GM23338 (cell line): ENCODE data around the gene MCM3AP. TPM values are rescaled to one million over a fixed set of nuclear protein-coding genes. Genes with fewer than 3 reads are reported as not detected.

ENCODE experiments used
- JUNB ChIP-seq: IDR thresholded peaks from one replicate; pipeline ENCODE4 v1.6.1; 2016; ENCODE audit warnings: antibody characterized with exemption; ENCODE audit not compliant: unreplicated experiment
- NANOG ChIP-seq: IDR thresholded peaks from 2 replicates; pipeline ENCODE4 v1.6.1; 2016; ENCODE audit warnings: antibody characterized with exemption, borderline replicate concordance
- POLR2AphosphoS5 ChIP-seq: IDR thresholded peaks from 2 replicates; pipeline ENCODE4 v1.6.1; 2016; ENCODE audit warnings: antibody characterized with exemption, low read depth
- ZNF114 ChIP-seq: fragments of 250-450 bp; sonication (Bioruptor Pico); IDR thresholded peaks from 2 replicates; pipeline ENCODE4 v1.5.0; 2020; ENCODE audit warnings: mild to moderate bottlenecking, moderate library complexity
- ZNF331 ChIP-seq: fragments of 250-450 bp; sonication (Bioruptor Pico); IDR thresholded peaks from 2 replicates; pipeline ENCODE4 v1.5.0; 2020; ENCODE audit warnings: low read depth, mild to moderate bottlenecking, moderate library complexity
- polyA plus RNA-seq: library from polyadenylated mRNA; unstranded; fragments of >200 nt; fragmentation: Nextera tagmentation; extraction: Ambion mirVana; gene quantifications from 2 replicates; pipeline ENCODE4 v1.2.1, GENCODE V29; 2016
- total RNA-seq: library from RNA; depleted of rRNA; stranded (reverse); fragments of >200 nt; shearing (Covaris generic); gene quantifications from 2 replicates; pipeline ENCODE4 v1.2.3, GENCODE V29; 2014
- TF ChIP-seq, protein P1 (sequence below): fragments of 250-450 bp; sonication (Bioruptor Pico); IDR thresholded peaks from 2 replicates; pipeline ENCODE4 v1.5.0; 2020; ENCODE audit warnings: mild to moderate bottlenecking, moderate library complexity
- TF ChIP-seq, protein P2 (sequence below): IDR thresholded peaks from 2 replicates; pipeline ENCODE4 v1.6.1; 2016; ENCODE audit warnings: antibody characterized with exemption
- TF ChIP-seq, protein P3 (sequence below), 2 experiments: fragments of 200-600 bp in 1 of 2; sonication (generic) in 1 of 2; conservative IDR thresholded peaks; 2 replicates each; pipeline versions ENCODE4 v1.5.1 to v1.6.1; 2016 to 2017; ENCODE audit warnings: antibody characterized with exemption in 2 of 2, low read depth in 2 of 2, mild to moderate bottlenecking in 2 of 2, moderate library complexity in 1 of 2

The MCM3AP gene
- total and polyA plus RNA-seq, 2 experiments from 2014 or later: 39.2 to 123 TPM

DNA sequence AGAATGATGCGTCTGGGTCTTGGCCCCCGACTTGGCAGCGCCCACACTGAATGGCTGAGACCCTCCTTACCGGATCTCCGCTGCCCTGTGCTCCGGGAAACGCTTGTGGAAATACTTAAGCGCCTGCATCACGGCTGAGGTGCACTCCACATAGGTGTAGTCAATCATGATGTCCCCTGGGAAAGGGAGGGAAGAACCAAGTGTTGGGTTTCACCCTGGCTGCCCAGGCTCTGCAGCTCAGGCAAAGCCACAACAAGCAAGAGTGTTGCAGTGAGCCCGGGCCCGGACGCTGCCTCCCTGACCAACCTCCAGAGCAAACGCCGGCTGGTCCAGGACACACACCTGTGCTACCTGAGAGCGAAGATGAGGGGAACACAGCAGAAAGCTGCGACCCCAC, 79.6 kb downstream of the MCM3AP start (continued):
- TF ChIP-seq, protein P1, sequence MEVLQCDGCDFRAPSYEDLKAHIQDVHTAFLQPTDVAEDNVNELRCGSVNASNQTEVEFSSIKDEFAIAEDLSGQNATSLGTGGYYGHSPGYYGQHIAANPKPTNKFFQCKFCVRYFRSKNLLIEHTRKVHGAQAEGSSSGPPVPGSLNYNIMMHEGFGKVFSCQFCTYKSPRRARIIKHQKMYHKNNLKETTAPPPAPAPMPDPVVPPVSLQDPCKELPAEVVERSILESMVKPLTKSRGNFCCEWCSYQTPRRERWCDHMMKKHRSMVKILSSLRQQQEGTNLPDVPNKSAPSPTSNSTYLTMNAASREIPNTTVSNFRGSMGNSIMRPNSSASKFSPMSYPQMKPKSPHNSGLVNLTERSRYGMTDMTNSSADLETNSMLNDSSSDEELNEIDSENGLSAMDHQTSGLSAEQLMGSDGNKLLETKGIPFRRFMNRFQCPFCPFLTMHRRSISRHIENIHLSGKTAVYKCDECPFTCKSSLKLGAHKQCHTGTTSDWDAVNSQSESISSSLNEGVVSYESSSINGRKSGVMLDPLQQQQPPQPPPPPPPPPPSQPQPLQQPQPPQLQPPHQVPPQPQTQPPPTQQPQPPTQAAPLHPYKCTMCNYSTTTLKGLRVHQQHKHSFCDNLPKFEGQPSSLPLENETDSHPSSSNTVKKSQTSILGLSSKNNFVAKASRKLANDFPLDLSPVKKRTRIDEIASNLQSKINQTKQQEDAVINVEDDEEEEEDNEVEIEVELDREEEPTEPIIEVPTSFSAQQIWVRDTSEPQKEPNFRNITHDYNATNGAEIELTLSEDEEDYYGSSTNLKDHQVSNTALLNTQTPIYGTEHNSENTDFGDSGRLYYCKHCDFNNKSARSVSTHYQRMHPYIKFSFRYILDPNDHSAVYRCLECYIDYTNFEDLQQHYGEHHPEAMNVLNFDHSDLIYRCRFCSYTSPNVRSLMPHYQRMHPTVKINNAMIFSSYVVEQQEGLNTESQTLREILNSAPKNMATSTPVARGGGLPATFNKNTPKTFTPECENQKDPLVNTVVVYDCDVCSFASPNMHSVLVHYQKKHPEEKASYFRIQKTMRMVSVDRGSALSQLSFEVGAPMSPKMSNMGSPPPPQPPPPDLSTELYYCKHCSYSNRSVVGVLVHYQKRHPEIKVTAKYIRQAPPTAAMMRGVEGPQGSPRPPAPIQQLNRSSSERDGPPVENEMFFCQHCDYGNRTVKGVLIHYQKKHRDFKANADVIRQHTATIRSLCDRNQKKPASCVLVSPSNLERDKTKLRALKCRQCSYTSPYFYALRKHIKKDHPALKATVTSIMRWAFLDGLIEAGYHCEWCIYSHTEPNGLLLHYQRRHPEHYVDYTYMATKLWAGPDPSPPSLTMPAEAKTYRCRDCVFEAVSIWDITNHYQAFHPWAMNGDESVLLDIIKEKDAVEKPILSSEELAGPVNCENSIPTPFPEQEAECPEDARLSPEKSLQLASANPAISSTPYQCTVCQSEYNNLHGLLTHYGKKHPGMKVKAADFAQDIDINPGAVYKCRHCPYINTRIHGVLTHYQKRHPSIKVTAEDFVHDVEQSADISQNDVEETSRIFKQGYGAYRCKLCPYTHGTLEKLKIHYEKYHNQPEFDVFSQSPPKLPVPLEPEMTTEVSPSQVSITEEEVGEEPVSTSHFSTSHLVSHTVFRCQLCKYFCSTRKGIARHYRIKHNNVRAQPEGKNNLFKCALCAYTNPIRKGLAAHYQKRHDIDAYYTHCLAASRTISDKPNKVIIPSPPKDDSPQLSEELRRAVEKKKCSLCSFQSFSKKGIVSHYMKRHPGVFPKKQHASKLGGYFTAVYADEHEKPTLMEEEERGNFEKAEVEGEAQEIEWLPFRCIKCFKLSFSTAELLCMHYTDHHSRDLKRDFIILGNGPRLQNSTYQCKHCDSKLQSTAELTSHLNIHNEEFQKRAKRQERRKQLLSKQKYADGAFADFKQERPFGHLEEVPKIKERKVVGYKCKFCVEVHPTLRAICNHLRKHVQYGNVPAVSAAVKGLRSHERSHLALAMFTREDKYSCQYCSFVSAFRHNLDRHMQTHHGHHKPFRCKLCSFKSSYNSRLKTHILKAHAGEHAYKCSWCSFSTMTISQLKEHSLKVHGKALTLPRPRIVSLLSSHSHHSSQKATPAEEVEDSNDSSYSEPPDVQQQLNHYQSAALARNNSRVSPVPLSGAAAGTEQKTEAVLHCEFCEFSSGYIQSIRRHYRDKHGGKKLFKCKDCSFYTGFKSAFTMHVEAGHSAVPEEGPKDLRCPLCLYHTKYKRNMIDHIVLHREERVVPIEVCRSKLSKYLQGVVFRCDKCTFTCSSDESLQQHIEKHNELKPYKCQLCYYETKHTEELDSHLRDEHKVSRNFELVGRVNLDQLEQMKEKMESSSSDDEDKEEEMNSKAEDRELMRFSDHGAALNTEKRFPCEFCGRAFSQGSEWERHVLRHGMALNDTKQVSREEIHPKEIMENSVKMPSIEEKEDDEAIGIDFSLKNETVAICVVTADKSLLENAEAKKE (CRISPR knock-in tag): no peak
- TF ChIP-seq ZNF114 (CRISPR knock-in tag) (no peak), POLR2AphosphoS5 (no peak), NANOG (no peak), ZNF331 (no peak), JUNB (no peak)
- TF ChIP-seq, protein P2, sequence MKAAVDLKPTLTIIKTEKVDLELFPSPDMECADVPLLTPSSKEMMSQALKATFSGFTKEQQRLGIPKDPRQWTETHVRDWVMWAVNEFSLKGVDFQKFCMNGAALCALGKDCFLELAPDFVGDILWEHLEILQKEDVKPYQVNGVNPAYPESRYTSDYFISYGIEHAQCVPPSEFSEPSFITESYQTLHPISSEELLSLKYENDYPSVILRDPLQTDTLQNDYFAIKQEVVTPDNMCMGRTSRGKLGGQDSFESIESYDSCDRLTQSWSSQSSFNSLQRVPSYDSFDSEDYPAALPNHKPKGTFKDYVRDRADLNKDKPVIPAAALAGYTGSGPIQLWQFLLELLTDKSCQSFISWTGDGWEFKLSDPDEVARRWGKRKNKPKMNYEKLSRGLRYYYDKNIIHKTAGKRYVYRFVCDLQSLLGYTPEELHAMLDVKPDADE: no peak
- TF ChIP-seq, protein P3, sequence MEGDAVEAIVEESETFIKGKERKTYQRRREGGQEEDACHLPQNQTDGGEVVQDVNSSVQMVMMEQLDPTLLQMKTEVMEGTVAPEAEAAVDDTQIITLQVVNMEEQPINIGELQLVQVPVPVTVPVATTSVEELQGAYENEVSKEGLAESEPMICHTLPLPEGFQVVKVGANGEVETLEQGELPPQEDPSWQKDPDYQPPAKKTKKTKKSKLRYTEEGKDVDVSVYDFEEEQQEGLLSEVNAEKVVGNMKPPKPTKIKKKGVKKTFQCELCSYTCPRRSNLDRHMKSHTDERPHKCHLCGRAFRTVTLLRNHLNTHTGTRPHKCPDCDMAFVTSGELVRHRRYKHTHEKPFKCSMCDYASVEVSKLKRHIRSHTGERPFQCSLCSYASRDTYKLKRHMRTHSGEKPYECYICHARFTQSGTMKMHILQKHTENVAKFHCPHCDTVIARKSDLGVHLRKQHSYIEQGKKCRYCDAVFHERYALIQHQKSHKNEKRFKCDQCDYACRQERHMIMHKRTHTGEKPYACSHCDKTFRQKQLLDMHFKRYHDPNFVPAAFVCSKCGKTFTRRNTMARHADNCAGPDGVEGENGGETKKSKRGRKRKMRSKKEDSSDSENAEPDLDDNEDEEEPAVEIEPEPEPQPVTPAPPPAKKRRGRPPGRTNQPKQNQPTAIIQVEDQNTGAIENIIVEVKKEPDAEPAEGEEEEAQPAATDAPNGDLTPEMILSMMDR (conservative IDR thresholded peaks at IDR 0.05; ENCODE audit: low read depth in 2 of 2): no peak
